Left renal cortex interstitium (tissue), 4 donors: ENCODE measurements around the gene UBE2H. TPM values are rescaled to one million over a fixed set of nuclear protein-coding genes. Genes with fewer than 3 reads are reported as not detected.
"Not testable (repeated sequence)": the region's sequence is repeated elsewhere in the genome, so short reads cannot be mapped to it uniquely, and the experiment has no call there.

Experiments
- DNase-seq, 4 donors: peaks; one replicate each; pipeline ENCODE4 v3.0.0-alpha.2; 2013; ENCODE audit warnings: low read depth in 4 of 4, low spot score in 2 of 4, missing footprints in 1 of 4
- polyA plus RNA-seq, 4 donors: library from polyadenylated mRNA; unstranded; fragments of 120-200 nt; gene quantifications; one replicate each; pipeline ENCODE4 v1.2.1, GENCODE V29; 2013; ENCODE audit not compliant: insufficient read length in 4 of 4

UBE2H gene
- polyA plus RNA-seq, 4 donors: 103 to 127 (median 115) TPM

- no peak for DNase-seq
These were observed 70.2 kb downstream of the UBE2H start for GRCh38 chr7:129882531-129882930.

- DNase-seq: no peak
These were observed 75.5 kb downstream of the UBE2H start for GRCh38 chr7:129877146-129877792.

GRCh38 chr7:129875745-129876411, 76.9 kb downstream of the UBE2H start:
- no peak for DNase-seq

GRCh38 chr7:129875160-129875559, 77.6 kb downstream of the UBE2H start:
- no peak for DNase-seq

GRCh38 chr7:129874722-129875121, 78.0 kb downstream of the UBE2H start:
- no peak for DNase-seq

- no peak for DNase-seq
These were observed 80.7 kb downstream of the UBE2H start for GRCh38 chr7:129872054-129872453.

- no peak for DNase-seq
These were observed 82.1 kb downstream of the UBE2H start for GRCh38 chr7:129870668-129871067.

GRCh38 chr7:129866251-129866650, 86.5 kb downstream of the UBE2H start:
- DNase-seq: no peak

GRCh38 chr7:129865925-129866201, 86.9 kb downstream of the UBE2H start:
- DNase-seq: no peak

GRCh38 chr7:129865093-129865924, 87.5 kb downstream of the UBE2H start:
- peak in 1 of 4 donors; percentile 41 for DNase-seq

GRCh38 chr7:129864676-129865075, 88.1 kb downstream of the UBE2H start:
- DNase-seq: not testable (repeated sequence)

- DNase-seq: no peak
These were observed 88.7 kb downstream of the UBE2H start for GRCh38 chr7:129864042-129864441.

GRCh38 chr7:129862682-129863081, 90.1 kb downstream of the UBE2H start:
- DNase-seq: peak in 1 of 4 donors; percentile 33

- DNase-seq: not testable (repeated sequence)
These were observed 92.0 kb downstream of the UBE2H start for GRCh38 chr7:129860784-129861183.

- no peak for DNase-seq
These were observed 93.6 kb downstream of the UBE2H start for GRCh38 chr7:129859183-129859582.

- no peak for DNase-seq
These were observed 94.3 kb downstream of the UBE2H start for GRCh38 chr7:129858490-129858889.

- DNase-seq: no peak
These were observed 95.4 kb downstream of the UBE2H start for GRCh38 chr7:129857313-129857712.

GRCh38 chr7:129855935-129856717, 96.6 kb downstream of the UBE2H start:
- DNase-seq: no peak

GRCh38 chr7:129855234-129855673, 97.5 kb downstream of the UBE2H start:
- DNase-seq: no peak

- no peak for DNase-seq
These were observed 98.4 kb downstream of the UBE2H start for GRCh38 chr7:129854401-129854800.
